ENCODE data around the gene WDR4. TPM values are rescaled to one million over a fixed set of nuclear protein-coding genes. Genes with fewer than 3 reads are reported as not detected.

The WDR4 gene, protein sequence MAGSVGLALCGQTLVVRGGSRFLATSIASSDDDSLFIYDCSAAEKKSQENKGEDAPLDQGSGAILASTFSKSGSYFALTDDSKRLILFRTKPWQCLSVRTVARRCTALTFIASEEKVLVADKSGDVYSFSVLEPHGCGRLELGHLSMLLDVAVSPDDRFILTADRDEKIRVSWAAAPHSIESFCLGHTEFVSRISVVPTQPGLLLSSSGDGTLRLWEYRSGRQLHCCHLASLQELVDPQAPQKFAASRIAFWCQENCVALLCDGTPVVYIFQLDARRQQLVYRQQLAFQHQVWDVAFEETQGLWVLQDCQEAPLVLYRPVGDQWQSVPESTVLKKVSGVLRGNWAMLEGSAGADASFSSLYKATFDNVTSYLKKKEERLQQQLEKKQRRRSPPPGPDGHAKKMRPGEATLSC
- total RNA-seq (2013; cell fraction: nucleolus; rRNA removed), result 80.3 and 92.9 TPM in 2 replicates
- total RNA-seq (2014; rRNA removed), result 13.8 and 17.5 TPM in 2 replicates
- 15.2 and 17.1 TPM in 2 replicates for total RNA-seq (2014; rRNA removed; fragmentation: Illumina TruSeq; extraction: Trizol)
- 39.4 and 41.3 TPM in 2 replicates for total RNA-seq (2021)
- polyA plus RNA-seq (2011; ENCODE audit: low read depth), result 5.7 TPM
- 8.8 and 14.1 TPM in 2 replicates for polyA plus RNA-seq (2011; rRNA removed)
- 31.6 and 36.1 TPM in 2 replicates for polyA plus RNA-seq (2011; cell fraction: cytosol; rRNA removed)
- 51.0 and 92.6 TPM in 2 replicates for polyA plus RNA-seq (2011; cell fraction: nucleus; rRNA removed)
- 12.8 and 13.8 TPM in 2 replicates for polyA plus RNA-seq (2012)
- 10.3 and 19.8 TPM in 2 replicates for polyA plus RNA-seq (2014; fragmentation: Illumina TruSeq; extraction: Trizol)
- polyA plus RNA-seq (2014; fragmentation: Nextera tagmentation; extraction: Ambion mirVana), result 1 to 10 TPM; 2.1 to 9.1 TPM
- polyA plus RNA-seq (2014; rRNA removed), result 45.3 and 51.8 TPM in 2 replicates
- polyA plus RNA-seq (2016; fragmentation: Nextera tagmentation; extraction: Ambion mirVana), result 10 to 100 TPM; 37.7 to 40.1 TPM
- 18.7 and 29.2 TPM in 2 replicates for polyA minus RNA-seq (2011; rRNA and poly(A)+ RNA removed)
- polyA minus RNA-seq (2011; cell fraction: cytosol; rRNA and poly(A)+ RNA removed), result 6.8 and 11.0 TPM in 2 replicates
- 28.5 and 46.7 TPM in 2 replicates for polyA minus RNA-seq (2011; cell fraction: nucleus; rRNA and poly(A)+ RNA removed)
- percentile 75 among the genes with signal in this experiment for Bru-seq, nascent RNA
- percentile 82 among the genes with signal in this experiment for BruChase-seq, experiment 1, labeled RNA remaining after a 6-hour chase
- BruChase-seq, experiment 2, labeled RNA remaining after a 2-hour chase, result percentile 77 among the genes with signal in this experiment
- long read RNA-seq, experiment 1, transcript WDR4-201 (12 exons, 1,471 nt), result major isoform, 19 of 31 reads
- long read RNA-seq, experiment 1, partial matches to known transcripts, result 1 of 31 reads
- long read RNA-seq, experiment 1, other reads (novel, unspliced or antisense), result 9 of 31 reads
- long read RNA-seq, experiment 2, transcript WDR4-202 (11 exons, 2,122 nt), result minor isoform, 7 of 43 reads
- long read RNA-seq, experiment 2, transcript WDR4-201 (12 exons, 1,471 nt), result major isoform, 20 of 43 reads
- long read RNA-seq, experiment 2, partial matches to known transcripts, result 4 of 43 reads
- long read RNA-seq, experiment 2, other reads (novel, unspliced or antisense), result 12 of 43 reads

DNA sequence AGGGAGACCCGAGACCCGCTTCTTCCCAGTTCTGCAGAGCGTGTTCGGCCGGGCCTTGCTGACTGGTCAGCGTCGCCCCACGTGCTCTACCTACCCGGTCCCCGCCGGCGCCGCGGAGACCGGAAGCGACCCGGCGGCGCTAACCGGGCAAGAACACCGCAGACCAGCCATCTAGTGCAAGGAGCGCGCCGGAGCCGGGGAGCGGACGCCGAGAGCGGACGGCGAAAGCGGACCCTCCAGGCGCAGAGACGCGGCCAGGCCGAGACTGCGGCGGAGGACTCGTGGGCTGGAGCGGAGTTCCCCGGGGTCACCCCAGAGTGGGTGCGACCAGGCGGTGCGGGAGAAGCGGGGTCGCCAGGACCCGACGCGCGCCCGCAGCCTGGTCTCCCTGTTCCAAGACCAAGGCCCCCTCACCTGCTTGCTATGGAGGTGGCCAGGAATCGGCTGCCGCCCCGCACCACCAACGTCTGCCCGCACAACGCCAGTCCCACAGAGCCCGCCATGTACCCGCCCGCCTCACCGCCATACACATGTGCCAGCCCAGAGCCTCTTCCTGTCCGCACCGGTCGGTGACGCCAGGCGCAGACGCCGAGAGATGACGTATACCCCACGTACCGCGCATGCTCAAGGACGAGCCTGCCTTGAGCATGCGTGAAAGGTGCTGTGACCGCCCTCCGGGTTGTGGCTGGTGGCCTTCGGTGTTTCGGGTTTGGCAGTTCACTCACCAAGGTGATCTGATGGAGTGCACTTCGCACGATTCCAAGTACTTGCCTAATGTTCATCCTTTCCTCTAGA is at the start of gene WDR4:
Gene WDR4, minus strand, starts transcription at position 547 of the 795 bp plus-strand sequence. Its CDS starts 44 bp downstream, at position 503.
- ChIA-PET CTCF (interaction anchor here (0.8 kb wide), 1 partner anchor 9 kb away, joined by 4 read pairs; no protein-coding TSS in a partner anchor), RAD21 (ENCODE audit: unreplicated experiment) (interaction anchor here (1.0 kb wide), 2 partner anchors 13 to 14 kb away, joined by 3 to 6 read pairs; partner anchors contain the start of gene NDUFV3), SMC1A (ENCODE audit: uncharacterized antibody, unreplicated experiment) (no interaction called here), POLR2A (interaction anchor here (0.7 to 1.1 kb wide), 4 partner anchors 9 to 16 kb away, joined by 3 to 9 read pairs (median 4); partner anchors contain the start of gene NDUFV3)
- Histone ChIP-seq H3K4me3 (peak within 1 kb of the TSS; percentile 83), H3K4me1 (ENCODE audit: control insufficient read depth, insufficient read depth, low read length) (0 out of 2 replicates have a peak, but pooled peaks cover 2% of the 10 kb centered on the region), H3K4me2 (ENCODE audit: control insufficient read depth, insufficient read depth) (peak within 1 kb of the TSS; percentile 90), H3K9me3 (replicated peaks; ENCODE audit: control insufficient read depth, insufficient read depth, low read length) (no peaks in the 10 kb centered on the region), H3K27me3 (replicated peaks in 1 of 2; ENCODE audit: control insufficient read depth in 2 of 2, insufficient read depth in 2 of 2, low read length in 1 of 2) (no peaks in the 10 kb centered on the region), H3K36me3 (ENCODE audit: control insufficient read depth in 2 of 2, insufficient read depth in 2 of 2, low read length in 1 of 2) (no peaks in the 10 kb centered on the region; a peak in 1 of 4 replicates), H3K9ac (ENCODE audit: control insufficient read depth, insufficient read depth, low read length) (peak within 1 kb of the TSS; percentile 94), H4K20me1 (ENCODE audit: control insufficient read depth, insufficient read depth) (no peaks in the 10 kb centered on the region), H3K27ac (ENCODE audit: control insufficient read depth, insufficient read depth) (peak within 1 kb of the TSS; percentile 93), H2AFZ (ENCODE audit: control insufficient read depth, low read depth, low read length) (peak within 1 kb of the TSS; percentile 90), H3K79me2 (ENCODE audit: control insufficient read depth, insufficient read depth, low read length) (peaks cover 34% of the 10 kb centered on the region)
- FAIRE-seq (peak; percentile 97), DNase-seq (ENCODE audit: low read depth, low spot score) (peak; percentile 97), ATAC-seq (peak; percentile 95)
- in situ Hi-C loops (cut with MboI) (no loop called here), intact Hi-C loops (cut with micrococcal nuclease; ENCODE audit: unreplicated experiment) (no loop called here)
- BruUV-seq (replicated peaks), result no TSS peak
- 1% methylated on average over 80 of the region's 80 CpGs for WGBS (ENCODE audit: insufficient coverage, insufficient replicate concordance, low lambda C conversion rate, missing lambda C conversion rate)
- peak; percentile 86 for TF ChIP-seq RAD51 (IDR thresholded peaks at IDR 0.05)
- TF ChIP-seq SREBF2 (IDR thresholded peaks at IDR 0.05; ENCODE audit: low read length), result no peak
- TF ChIP-seq PAX5 (IDR thresholded peaks at IDR 0.05; ENCODE audit: borderline replicate concordance, low read depth, low read length), result peak; percentile 57; the same call in 1 of the 2 replicates
- TF ChIP-seq, protein P1, sequence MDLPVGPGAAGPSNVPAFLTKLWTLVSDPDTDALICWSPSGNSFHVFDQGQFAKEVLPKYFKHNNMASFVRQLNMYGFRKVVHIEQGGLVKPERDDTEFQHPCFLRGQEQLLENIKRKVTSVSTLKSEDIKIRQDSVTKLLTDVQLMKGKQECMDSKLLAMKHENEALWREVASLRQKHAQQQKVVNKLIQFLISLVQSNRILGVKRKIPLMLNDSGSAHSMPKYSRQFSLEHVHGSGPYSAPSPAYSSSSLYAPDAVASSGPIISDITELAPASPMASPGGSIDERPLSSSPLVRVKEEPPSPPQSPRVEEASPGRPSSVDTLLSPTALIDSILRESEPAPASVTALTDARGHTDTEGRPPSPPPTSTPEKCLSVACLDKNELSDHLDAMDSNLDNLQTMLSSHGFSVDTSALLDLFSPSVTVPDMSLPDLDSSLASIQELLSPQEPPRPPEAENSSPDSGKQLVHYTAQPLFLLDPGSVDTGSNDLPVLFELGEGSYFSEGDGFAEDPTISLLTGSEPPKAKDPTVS (IDR thresholded peaks at IDR 0.05; ENCODE audit: low read depth, low read length), result no peak
- TF ChIP-seq SMAD5 (IDR thresholded peaks at IDR 0.05; ENCODE audit: low read depth), result peak; percentile 96
- TF ChIP-seq SIN3A (IDR thresholded peaks at IDR 0.05; ENCODE audit: low read depth, low read length), result peak; percentile 98
- no peak for TF ChIP-seq TCF7 (IDR thresholded peaks at IDR 0.05; ENCODE audit: borderline replicate concordance)
- peak; percentile 40 for TF ChIP-seq BACH1 (IDR thresholded peaks at IDR 0.05; ENCODE audit: borderline replicate concordance)
- TF ChIP-seq, protein P2, sequence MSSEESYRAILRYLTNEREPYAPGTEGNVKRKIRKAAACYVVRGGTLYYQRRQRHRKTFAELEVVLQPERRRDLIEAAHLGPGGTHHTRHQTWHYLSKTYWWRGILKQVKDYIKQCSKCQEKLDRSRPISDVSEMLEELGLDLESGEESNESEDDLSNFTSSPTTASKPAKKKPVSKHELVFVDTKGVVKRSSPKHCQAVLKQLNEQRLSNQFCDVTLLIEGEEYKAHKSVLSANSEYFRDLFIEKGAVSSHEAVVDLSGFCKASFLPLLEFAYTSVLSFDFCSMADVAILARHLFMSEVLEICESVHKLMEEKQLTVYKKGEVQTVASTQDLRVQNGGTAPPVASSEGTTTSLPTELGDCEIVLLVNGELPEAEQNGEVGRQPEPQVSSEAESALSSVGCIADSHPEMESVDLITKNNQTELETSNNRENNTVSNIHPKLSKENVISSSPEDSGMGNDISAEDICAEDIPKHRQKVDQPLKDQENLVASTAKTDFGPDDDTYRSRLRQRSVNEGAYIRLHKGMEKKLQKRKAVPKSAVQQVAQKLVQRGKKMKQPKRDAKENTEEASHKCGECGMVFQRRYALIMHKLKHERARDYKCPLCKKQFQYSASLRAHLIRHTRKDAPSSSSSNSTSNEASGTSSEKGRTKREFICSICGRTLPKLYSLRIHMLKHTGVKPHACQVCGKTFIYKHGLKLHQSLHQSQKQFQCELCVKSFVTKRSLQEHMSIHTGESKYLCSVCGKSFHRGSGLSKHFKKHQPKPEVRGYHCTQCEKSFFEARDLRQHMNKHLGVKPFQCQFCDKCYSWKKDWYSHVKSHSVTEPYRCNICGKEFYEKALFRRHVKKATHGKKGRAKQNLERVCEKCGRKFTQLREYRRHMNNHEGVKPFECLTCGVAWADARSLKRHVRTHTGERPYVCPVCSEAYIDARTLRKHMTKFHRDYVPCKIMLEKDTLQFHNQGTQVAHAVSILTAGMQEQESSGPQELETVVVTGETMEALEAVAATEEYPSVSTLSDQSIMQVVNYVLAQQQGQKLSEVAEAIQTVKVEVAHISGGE (CRISPR knock-in tag; IDR thresholded peaks at IDR 0.05), result 0 out of 2 replicates have a peak, but pooled peaks have one; percentile 32
